ENCODE measurements around the gene RACGAP1. TPM values are rescaled to one million over a fixed set of nuclear protein-coding genes. Genes with fewer than 3 reads are reported as not detected.
A peak's percentile ranks its signal among the peaks of the same experiment; 100 is the strongest.

The RACGAP1 gene
- total RNA-seq, 4 donors from 2014 or later, result 4.0 to 7.2 (median 6.2) TPM

GRCh38 chr12:50056639-50056976 is 31.3 kb upstream of the RACGAP1 start:
- 11 to 23% methylated on average over 3 of the region's 3 CpGs for WGBS, 2 donors
- intact Hi-C loops (cut with DNase I), result loop anchor here (5.0 to 10.0 kb wide), 2 partner anchors 89 to 192 kb away; no protein-coding TSS in a partner anchor
- no peak overlapping the region for H3K4me3 ChIP-seq (replicated peaks in 1 of 3)

GRCh38 chr12:50055831-50056638 is 30.7 kb upstream of the RACGAP1 start:
- TF ChIP-seq POLR2A (IDR thresholded peaks at IDR 0.05), result no peak
- TF ChIP-seq, protein P1, sequence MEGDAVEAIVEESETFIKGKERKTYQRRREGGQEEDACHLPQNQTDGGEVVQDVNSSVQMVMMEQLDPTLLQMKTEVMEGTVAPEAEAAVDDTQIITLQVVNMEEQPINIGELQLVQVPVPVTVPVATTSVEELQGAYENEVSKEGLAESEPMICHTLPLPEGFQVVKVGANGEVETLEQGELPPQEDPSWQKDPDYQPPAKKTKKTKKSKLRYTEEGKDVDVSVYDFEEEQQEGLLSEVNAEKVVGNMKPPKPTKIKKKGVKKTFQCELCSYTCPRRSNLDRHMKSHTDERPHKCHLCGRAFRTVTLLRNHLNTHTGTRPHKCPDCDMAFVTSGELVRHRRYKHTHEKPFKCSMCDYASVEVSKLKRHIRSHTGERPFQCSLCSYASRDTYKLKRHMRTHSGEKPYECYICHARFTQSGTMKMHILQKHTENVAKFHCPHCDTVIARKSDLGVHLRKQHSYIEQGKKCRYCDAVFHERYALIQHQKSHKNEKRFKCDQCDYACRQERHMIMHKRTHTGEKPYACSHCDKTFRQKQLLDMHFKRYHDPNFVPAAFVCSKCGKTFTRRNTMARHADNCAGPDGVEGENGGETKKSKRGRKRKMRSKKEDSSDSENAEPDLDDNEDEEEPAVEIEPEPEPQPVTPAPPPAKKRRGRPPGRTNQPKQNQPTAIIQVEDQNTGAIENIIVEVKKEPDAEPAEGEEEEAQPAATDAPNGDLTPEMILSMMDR (IDR thresholded peaks at IDR 0.05), result peak; percentile 78 to 95 (median 82)
- intact Hi-C loops (cut with DNase I), result loop anchor here (5.0 to 10.0 kb wide), 2 partner anchors 89 to 191 kb away; no protein-coding TSS in a partner anchor
- DNase-seq, result peak; percentile 33 to 37

More at GRCh38 chr12:50056639-50056976, 31.3 kb upstream of the RACGAP1 start:
- TF ChIP-seq, protein P1 (IDR thresholded peaks at IDR 0.05), result no peak
- no peak for TF ChIP-seq POLR2A (IDR thresholded peaks at IDR 0.05)
- DNase-seq, result no peak
- Histone ChIP-seq H3K27me3 (no peaks in the 10 kb centered on the region), H3K36me3 (no peaks in the 10 kb centered on the region), H3K4me1 (peaks cover 6 to 21% of the 10 kb centered on the region in 2 donors), H3K9me3 (no peaks in the 10 kb centered on the region), H3K27ac (no peak overlapping the region)

GRCh38 chr12:50053583-50053982 is 28.3 kb upstream of the RACGAP1 start:
- Histone ChIP-seq H3K9me3 (no peaks in the 10 kb centered on the region), H3K27ac (no peak overlapping the region), H3K27me3 (peaks cover 5% of the 10 kb centered on the region), H3K4me1 (peaks cover 6 to 30% of the 10 kb centered on the region in 2 donors), H3K4me3 (replicated peaks in 1 of 3) (no peak overlapping the region), H3K36me3 (no peaks in the 10 kb centered on the region)
- TF ChIP-seq, protein P1 (IDR thresholded peaks at IDR 0.05), result no peak
- no peak for TF ChIP-seq POLR2A (IDR thresholded peaks at IDR 0.05)
- DNase-seq, result no peak
- whole genome bisulfite sequencing, 2 donors, result 73 to 88% methylated on average over 1 of the region's 1 CpG
- intact Hi-C loops (cut with DNase I), result loop anchor here (10.0 kb wide), 1 partner anchor 189 kb away; no protein-coding TSS in a partner anchor

More at GRCh38 chr12:50055831-50056638, 30.7 kb upstream of the RACGAP1 start:
- Histone ChIP-seq H3K4me1 (peaks cover 6 to 21% of the 10 kb centered on the region in 2 donors), H3K4me3 (replicated peaks in 1 of 3) (no peak overlapping the region), H3K27me3 (no peaks in the 10 kb centered on the region), H3K36me3 (no peaks in the 10 kb centered on the region), H3K27ac (no peak overlapping the region), H3K9me3 (no peaks in the 10 kb centered on the region)
- 8 to 10% methylated on average over 17 of the region's 17 CpGs for WGBS, 2 donors

DNA sequence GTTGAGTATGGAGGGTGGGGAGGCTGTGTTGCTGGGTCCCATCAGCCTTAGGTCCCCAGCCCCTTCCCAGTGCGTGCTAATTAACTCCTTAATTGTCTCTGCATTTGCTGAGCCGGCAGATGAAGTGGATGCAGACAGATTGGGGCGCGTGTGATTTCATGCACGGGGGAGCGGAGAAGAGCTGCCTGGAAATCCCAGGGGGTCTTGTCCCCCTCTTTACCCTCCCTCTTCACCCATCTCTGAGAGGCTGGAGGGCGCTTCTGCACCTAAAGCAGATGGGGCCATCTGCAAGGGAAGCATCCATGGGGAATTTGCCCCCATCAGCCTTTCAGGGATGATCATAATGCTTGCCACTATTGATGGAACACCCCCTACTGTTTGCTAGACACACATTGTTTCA is 27.7 kb upstream of the RACGAP1 start:
- Histone ChIP-seq H3K4me1 (peaks cover 6 to 29% of the 10 kb centered on the region in 2 donors), H3K27ac (no peak overlapping the region), H3K27me3 (peaks cover 5% of the 10 kb centered on the region), H3K9me3 (no peaks in the 10 kb centered on the region), H3K36me3 (no peaks in the 10 kb centered on the region), H3K4me3 (replicated peaks in 1 of 3) (no peak overlapping the region)
- no peak for DNase-seq
- no peak for TF ChIP-seq POLR2A (IDR thresholded peaks at IDR 0.05)
- TF ChIP-seq, protein P1 (IDR thresholded peaks at IDR 0.05), result no peak
- intact Hi-C loops (cut with DNase I), result loop anchor here (10.0 kb wide), 1 partner anchor 188 kb away; no protein-coding TSS in a partner anchor
- 76 to 77% methylated on average over 6 to 7 of the region's 7 CpGs for whole genome bisulfite sequencing, 2 donors

- intact Hi-C loops (cut with DNase I), result loop anchor here (10.0 kb wide), 1 partner anchor 188 kb away; no protein-coding TSS in a partner anchor
These were observed 27.2 kb upstream of the RACGAP1 start for GRCh38 chr12:50052544-50052943.

More at GRCh38 chr12:50052544-50052943, 27.2 kb upstream of the RACGAP1 start:
- no peak overlapping the region for H3K27ac ChIP-seq
- no peak overlapping the region for H3K4me3 ChIP-seq (replicated peaks in 1 of 3)
- TF ChIP-seq, protein P1 (IDR thresholded peaks at IDR 0.05), result no peak
- no peak for TF ChIP-seq POLR2A (IDR thresholded peaks at IDR 0.05)
- peaks cover 6 to 27% of the 10 kb centered on the region in 2 donors for H3K4me1 ChIP-seq
- DNase-seq, result no peak
- H3K9me3 ChIP-seq, result no peaks in the 10 kb centered on the region
- no peaks in the 10 kb centered on the region for H3K36me3 ChIP-seq
- H3K27me3 ChIP-seq, result peaks cover 5% of the 10 kb centered on the region
